ENCODE measurements around the gene PDE4D.
"Not testable (repeated sequence)": the region's sequence is repeated elsewhere in the genome, so short reads cannot be mapped to it uniquely, and the experiment has no call there.

The PDE4D gene

DNA sequence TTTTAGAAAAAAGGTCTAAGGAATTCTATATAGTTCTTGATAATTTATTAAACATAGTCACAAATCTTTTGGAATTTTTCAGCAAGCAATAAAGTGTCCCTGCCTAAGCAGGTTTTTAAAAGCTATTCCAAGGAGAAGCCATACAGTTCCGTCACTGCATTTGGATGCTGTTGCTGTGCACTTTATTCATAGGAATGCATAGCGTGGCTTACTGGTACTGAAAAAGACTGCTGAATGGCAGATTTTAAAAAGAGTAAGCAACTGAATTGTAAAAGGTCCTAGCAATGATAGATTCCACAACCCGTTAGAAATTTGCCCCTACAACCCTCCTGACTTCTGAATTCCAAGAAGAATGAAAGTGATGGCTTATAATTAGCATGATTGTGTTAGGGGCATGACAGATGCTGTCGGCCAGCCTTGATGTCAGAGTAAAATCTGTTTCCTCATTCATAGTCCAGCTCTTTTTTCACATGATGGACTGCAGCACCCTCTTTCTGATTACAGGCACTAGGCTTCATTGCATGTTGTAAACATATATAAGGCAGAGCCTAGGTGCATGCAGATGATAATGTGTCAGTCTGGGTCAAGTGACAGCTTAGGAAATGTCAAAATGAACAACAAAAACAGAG, 227.0 kb downstream of the PDE4D start:
- no peak for TF ChIP-seq CSDC2 (CRISPR knock-in tag; IDR thresholded peaks at IDR 0.05)
- TF ChIP-seq ESRRG (CRISPR knock-in tag; IDR thresholded peaks at IDR 0.05) = no peak
- TF ChIP-seq TSHZ2 (CRISPR knock-in tag; IDR thresholded peaks at IDR 0.05) = no peak
- no peak for TF ChIP-seq ARNTL (CRISPR knock-in tag; IDR thresholded peaks at IDR 0.05; ENCODE audit: borderline replicate concordance, low read depth)
- TF ChIP-seq CSRNP3 (CRISPR knock-in tag; IDR thresholded peaks at IDR 0.05) = no peak
- no peak for TF ChIP-seq TOX (CRISPR knock-in tag; IDR thresholded peaks at IDR 0.05; ENCODE audit: borderline replicate concordance)
- no peak for TF ChIP-seq TCF4 (CRISPR knock-in tag; IDR thresholded peaks at IDR 0.05; ENCODE audit: borderline replicate concordance)
- TF ChIP-seq SNAI2 (CRISPR knock-in tag; IDR thresholded peaks at IDR 0.05) = no peak
- no peak for TF ChIP-seq BACH2 (CRISPR knock-in tag; IDR thresholded peaks at IDR 0.05; ENCODE audit: borderline replicate concordance)
- no peak for TF ChIP-seq OSR1 (CRISPR knock-in tag; IDR thresholded peaks at IDR 0.05)
- no peak for TF ChIP-seq ZFP3 (CRISPR knock-in tag; IDR thresholded peaks at IDR 0.05)
- no peak for TF ChIP-seq ZNF8 (CRISPR knock-in tag; IDR thresholded peaks at IDR 0.05)
- TF ChIP-seq, protein P1, sequence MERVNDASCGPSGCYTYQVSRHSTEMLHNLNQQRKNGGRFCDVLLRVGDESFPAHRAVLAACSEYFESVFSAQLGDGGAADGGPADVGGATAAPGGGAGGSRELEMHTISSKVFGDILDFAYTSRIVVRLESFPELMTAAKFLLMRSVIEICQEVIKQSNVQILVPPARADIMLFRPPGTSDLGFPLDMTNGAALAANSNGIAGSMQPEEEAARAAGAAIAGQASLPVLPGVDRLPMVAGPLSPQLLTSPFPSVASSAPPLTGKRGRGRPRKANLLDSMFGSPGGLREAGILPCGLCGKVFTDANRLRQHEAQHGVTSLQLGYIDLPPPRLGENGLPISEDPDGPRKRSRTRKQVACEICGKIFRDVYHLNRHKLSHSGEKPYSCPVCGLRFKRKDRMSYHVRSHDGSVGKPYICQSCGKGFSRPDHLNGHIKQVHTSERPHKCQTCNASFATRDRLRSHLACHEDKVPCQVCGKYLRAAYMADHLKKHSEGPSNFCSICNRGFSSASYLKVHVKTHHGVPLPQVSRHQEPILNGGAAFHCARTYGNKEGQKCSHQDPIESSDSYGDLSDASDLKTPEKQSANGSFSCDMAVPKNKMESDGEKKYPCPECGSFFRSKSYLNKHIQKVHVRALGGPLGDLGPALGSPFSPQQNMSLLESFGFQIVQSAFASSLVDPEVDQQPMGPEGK (CRISPR knock-in tag; IDR thresholded peaks at IDR 0.05; ENCODE audit: borderline replicate concordance) = no peak
- TF ChIP-seq ISL1 (CRISPR knock-in tag; IDR thresholded peaks at IDR 0.05) = no peak
- no peak for TF ChIP-seq ZNF565 (CRISPR knock-in tag; conservative IDR thresholded peaks at IDR 0.05; ENCODE audit: low read depth)
- TF ChIP-seq, protein P2, sequence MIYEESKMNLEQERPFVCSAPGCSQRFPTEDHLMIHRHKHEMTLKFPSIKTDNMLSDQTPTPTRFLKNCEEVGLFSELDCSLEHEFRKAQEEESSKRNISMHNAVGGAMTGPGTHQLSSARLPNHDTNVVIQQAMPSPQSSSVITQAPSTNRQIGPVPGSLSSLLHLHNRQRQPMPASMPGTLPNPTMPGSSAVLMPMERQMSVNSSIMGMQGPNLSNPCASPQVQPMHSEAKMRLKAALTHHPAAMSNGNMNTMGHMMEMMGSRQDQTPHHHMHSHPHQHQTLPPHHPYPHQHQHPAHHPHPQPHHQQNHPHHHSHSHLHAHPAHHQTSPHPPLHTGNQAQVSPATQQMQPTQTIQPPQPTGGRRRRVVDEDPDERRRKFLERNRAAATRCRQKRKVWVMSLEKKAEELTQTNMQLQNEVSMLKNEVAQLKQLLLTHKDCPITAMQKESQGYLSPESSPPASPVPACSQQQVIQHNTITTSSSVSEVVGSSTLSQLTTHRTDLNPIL (CRISPR knock-in tag; IDR thresholded peaks at IDR 0.05; ENCODE audit: low read depth) = no peak
- no peak for ATAC-seq

DNA sequence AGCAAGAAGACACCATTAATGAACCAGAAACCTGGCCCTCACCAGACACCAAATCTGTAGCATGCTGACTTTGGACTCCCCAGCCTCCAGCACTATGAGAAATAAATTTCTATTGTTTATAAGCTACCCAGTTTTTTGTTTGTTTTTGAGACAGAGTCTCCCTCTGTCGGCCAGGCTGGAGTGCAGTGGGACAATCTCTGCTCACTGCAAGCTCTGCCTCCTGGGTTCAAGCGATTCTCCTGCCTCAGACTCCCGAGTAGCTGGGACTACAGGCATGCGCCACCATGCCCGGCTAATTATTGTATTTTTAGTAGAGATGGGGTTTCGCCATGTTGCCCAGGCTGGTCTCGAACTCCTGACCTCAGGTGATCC, 227.7 kb downstream of the PDE4D start:
- not testable (repeated sequence) for ATAC-seq

DNA sequence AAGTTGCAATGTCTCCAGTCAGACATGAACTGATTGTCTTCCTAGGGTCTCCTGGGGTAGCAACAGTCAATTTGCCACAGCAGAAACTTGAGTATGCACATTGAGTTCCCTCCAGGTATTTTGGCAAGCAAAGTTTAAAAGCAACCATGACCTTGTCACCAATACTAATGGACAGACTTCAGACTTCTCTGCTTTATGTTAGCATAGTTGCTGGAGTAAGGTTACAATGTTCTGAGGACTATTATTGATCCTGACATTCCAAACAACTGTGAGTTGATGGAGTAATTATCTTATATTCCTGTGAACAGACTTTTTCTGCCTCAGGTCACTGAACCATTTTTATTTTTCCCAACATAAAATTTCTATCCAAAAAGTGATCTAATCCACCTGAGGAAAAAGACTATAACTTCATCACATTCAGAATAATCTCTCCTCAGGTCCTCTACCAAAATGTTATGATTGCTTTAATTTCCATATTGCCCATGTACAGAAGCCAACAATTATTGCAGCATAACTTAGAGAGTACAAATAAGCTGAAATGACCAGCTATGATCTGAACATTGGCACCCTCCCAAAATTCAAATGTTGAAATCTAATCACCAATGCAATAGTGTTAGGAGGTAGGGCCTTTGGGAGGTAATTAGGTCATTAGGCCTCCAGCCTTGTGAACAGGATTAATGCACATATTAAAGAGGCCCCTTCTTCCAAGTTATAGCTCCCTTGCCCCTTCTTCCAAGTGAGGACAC, 228.3 kb downstream of the PDE4D start:
- TF ChIP-seq OSR1 (CRISPR knock-in tag; IDR thresholded peaks at IDR 0.05) (no peak), ZFP30 (CRISPR knock-in tag; IDR thresholded peaks at IDR 0.05) (no peak), GLIS3 (CRISPR knock-in tag; IDR thresholded peaks at IDR 0.05) (no peak)
- ATAC-seq = no peak

- peak; percentile 91 for ATAC-seq
- TF ChIP-seq TSHZ2 (CRISPR knock-in tag; IDR thresholded peaks at IDR 0.05) (0 out of 2 replicates have a peak, but pooled peaks have one; percentile 42), TCF4 (CRISPR knock-in tag; IDR thresholded peaks at IDR 0.05; ENCODE audit: borderline replicate concordance) (no peak), TOX (CRISPR knock-in tag; IDR thresholded peaks at IDR 0.05; ENCODE audit: borderline replicate concordance) (peak; percentile 75), ISL1 (CRISPR knock-in tag; IDR thresholded peaks at IDR 0.05) (peak; percentile 33), RARB (CRISPR knock-in tag; IDR thresholded peaks at IDR 0.05) (peak; percentile 16; the same call in 1 of the 2 replicates)
- TF ChIP-seq, protein P3, sequence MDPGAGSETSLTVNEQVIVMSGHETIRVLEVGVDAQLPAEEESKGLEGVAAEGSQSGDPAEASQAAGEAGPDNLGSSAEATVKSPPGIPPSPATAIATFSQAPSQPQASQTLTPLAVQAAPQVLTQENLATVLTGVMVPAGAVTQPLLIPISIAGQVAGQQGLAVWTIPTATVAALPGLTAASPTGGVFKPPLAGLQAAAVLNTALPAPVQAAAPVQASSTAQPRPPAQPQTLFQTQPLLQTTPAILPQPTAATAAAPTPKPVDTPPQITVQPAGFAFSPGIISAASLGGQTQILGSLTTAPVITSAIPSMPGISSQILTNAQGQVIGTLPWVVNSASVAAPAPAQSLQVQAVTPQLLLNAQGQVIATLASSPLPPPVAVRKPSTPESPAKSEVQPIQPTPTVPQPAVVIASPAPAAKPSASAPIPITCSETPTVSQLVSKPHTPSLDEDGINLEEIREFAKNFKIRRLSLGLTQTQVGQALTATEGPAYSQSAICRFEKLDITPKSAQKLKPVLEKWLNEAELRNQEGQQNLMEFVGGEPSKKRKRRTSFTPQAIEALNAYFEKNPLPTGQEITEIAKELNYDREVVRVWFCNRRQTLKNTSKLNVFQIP (CRISPR knock-in tag; IDR thresholded peaks at IDR 0.05; ENCODE audit: borderline replicate concordance, low read depth) = peak; percentile 20; the same call in 1 of the 2 replicates
Measured at GRCh38 chr5:59661954-59662615, 231.4 kb downstream of the PDE4D start.

Data from SK-N-SH treated with all-trans-retinoic acid at 6 μM for 48 hours (cell line).